Stimulated activated CD4-positive, alpha-beta T cell treated with anti-CD3 and anti-CD28 coated beads, Interleukin-4, amount 100 ng/mL, for 1 hour (primary cell): Measurements from ENCODE around the gene RTN4R.
"Not testable (repeated sequence)": the region's sequence is repeated elsewhere in the genome, so short reads cannot be mapped to it uniquely, and the experiment has no call there.

Experiments used
- DNase-seq: peaks from one replicate; pipeline ENCODE4 v3.0.0-alpha.2; 2020

RTN4R gene

GRCh38 chr22:20270190-20271113 lies 2.3 kb upstream of the RTN4R start:
- DNase-seq = not testable (repeated sequence)

GRCh38 chr22:20269673-20270072 lies 1.6 kb upstream of the RTN4R start:
- DNase-seq = not testable (repeated sequence)

DNA sequence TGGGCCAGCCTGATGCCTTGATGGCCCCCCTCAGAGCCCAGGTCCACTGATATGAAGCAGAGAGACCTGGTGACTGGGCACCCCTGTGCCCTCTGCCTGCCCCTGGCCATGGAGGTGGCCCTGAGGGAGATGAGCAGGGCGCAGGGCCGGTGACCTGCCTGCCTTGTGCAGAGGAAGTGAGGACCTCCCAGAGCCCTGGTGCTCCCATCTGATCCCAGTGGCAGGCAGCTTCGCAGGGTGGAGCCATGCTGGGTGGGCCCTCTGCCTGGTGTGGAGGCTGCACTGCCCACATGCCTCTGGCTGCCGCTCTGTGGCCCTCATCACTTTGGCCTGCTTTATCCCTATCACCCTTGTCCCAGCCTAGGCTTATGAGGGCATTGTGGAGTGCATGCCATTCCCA lies 1.1 kb upstream of the RTN4R start:
- not testable (repeated sequence) for DNase-seq

DNA sequence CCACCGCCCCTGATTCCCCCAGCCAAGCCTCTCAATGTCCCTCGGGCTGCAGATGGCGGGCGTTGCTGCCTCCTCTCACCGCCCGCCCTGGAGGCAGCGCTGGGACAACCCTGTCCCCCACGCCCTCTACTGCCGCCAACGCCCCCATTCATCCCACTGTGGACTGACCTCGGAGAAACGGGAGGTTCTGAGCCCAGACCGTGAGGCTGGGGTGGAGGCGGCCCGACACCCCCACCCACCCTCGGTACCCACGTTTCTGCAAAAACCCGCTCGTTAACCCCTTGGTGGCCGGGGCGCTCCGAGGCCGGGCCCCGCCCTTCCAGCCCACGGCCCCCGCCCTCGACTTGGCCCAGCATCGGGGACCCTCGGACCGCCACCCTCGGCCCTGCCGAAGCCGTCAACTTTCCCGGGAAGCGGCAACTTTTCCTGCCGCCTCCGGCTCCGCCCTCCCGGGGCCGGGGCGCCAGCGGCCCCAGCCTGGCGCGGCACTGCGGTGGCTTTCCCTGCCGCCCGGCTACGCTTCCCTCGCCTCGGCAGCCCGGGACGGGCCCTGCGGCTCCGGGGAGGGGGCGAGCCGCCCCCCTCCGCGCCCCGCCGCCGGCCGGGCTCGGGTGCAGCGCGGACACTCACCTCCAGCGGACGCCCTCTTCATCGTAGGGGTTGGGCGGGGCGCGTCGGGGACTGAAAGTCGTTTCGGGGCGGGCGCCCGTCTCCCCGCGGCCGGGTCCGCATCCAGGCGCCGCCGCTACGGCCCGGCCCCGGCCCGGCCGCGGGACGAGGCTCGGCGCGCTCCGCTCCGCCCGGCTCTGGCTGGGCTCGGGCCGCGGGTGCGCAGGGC lies 458 bp downstream of the RTN4R start:
- peak; percentile 10 for DNase-seq

DNA sequence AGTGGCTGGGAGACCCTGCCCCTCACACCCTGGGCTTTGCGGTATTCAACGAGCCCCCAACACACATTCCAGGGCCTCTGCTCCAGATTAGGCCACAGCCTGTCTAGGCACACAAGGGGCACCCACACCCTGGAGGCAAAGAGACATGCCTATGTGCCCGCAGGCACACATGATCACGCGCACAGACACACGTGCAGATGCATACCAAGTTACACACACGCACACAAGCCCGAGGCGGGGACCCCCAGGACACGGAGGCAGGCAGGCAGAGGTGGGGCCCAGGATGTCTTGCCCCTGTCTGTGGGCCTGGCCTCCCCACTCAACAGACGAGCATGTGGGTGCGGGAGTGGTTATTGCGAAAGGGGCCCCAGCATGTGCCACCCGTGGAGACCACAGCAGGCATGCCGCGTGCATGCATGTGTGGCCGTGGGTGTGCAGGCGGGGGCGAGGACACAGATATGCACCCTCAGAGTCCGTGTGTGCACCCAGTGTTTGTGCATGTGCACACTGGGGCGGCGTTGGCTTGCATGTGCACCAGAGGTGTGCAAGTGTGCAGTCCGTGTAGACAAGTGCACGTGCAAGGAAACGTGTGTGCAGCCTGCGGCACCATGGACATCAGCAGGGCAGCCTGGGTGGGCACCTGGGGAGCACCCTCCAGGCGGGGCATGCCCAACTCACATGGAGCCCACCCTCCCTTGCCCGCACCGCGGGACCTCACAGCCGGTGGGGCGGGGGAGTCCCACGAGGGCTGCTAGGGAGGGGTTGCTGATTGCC lies 1.3 kb downstream of the RTN4R start:
- DNase-seq = not testable (repeated sequence)

GRCh38 chr22:20265772-20266666 lies 2.1 kb downstream of the RTN4R start:
- DNase-seq = not testable (repeated sequence)

DNA sequence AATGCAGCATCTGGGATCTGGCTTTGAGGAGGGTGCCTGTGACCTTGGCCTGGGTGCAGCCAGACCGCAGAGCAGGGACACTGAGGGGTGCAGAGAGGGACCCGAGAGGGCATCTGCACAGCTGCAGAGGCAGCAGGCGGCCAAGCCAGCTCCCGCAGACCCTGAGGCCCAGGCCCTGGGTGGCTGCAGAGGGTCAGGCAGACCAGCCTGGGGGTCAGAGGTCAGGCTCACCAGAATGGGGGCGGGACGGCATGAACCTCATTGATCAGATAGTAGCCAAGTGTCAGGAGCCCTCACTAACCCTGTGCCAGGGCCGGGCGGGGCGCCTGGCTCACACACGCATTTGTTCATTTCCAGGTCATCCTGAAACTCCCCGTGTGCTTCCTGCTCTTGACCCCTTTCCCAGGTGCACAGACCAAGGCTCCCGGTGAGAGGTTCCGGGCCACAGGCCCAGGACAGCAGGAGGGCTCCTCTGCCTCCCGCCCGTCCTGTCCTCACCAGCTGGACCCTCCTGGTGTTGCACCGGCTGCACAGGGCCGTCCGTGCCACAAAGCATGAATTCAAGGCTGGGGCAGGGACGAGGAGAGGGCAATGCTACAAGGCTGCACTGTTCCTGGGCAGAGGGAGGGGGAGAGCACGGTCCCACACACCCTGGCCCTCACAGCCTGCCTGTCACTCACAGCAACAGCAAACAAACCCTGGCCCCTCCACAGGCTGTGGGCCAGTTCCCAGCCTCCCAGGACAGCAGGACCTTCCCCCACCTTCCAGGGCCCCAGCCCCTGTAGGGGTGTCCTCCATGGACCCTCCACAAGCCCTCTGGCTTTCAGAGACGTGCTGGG lies 3.3 kb downstream of the RTN4R start:
- no peak for DNase-seq

DNA sequence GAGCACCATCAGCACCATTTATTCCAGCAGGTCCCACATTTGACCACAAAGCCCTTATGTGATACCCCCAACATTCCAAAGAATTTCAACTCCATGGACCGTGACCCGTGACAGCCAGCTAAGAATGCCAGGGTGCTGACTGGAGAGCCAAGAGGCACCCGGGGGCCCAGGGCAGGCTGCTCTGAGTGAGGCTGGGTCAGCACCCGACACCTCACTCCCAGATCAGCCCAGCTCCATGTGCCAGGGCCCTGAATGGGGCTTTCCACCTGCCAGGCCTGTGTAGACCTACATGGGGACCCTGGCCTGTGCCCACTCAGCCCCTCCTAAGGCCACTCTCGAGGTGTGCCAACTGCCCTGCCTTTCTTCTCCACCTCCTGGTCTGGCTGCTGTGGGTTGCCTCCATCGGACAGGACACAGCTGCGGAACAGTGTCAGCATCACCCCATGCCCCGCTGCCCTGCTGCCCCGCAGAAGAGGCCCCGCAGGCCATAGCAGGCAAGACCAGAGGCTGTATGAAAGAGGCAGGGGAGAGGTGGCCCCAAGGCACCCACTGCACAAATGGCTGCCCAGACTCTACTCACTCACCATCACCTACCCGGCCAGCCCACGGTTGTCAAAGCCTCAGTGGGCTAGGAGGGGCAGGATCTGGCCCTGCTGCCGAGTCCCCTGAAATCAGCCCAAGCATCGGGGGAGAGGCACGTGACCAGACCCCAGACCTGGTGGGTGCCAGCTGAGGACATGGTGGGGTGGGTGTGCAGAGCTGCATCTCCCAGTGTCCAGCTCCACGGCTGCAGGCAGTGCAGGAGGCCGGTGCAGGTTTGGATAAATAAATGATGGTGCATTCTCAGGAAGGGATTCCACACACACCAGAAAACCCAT lies 4.5 kb downstream of the RTN4R start:
- DNase-seq = not testable (repeated sequence)

- DNase-seq = no peak
These were observed 5.5 kb downstream of the RTN4R start for GRCh38 chr22:20262582-20263147.

GRCh38 chr22:20261848-20262581 lies 6.1 kb downstream of the RTN4R start:
- no peak for DNase-seq

DNA sequence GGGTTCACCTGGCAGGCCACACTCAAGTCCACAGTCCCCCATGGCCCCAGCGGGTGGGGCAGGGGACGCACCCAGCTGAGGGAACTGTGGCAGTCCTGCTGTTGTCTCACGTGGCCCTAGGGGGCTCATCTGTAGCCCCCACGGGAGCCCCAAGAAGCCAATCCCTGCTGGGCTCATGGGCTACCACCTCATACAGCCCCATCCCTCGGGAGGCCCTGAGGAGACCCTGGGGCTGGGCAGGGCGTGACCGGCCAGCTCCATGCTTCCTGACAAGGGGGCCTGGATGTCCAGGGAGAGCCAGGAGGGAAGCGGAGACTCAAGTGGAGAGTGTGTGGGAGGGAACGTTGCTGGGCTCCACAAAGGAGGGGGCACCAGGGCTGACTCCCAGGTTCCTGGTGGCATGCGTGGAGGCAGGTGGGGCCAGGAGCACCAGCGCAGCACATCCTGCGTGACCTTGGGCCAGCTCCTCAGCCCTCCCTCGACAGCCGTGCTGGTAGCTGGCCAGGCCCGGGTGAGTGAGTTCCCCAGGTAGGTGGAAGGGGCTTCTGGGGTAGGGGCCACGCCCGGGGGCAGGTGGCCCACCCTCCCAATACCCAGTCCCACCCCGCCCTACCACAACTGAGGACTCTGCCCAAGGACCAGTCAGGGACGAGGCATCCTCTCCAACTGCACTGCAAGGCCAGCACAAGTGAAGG lies 7.9 kb downstream of the RTN4R start:
- no peak for DNase-seq

- DNase-seq = no peak
These were observed 8.8 kb downstream of the RTN4R start for GRCh38 chr22:20259327-20259688.

DNA sequence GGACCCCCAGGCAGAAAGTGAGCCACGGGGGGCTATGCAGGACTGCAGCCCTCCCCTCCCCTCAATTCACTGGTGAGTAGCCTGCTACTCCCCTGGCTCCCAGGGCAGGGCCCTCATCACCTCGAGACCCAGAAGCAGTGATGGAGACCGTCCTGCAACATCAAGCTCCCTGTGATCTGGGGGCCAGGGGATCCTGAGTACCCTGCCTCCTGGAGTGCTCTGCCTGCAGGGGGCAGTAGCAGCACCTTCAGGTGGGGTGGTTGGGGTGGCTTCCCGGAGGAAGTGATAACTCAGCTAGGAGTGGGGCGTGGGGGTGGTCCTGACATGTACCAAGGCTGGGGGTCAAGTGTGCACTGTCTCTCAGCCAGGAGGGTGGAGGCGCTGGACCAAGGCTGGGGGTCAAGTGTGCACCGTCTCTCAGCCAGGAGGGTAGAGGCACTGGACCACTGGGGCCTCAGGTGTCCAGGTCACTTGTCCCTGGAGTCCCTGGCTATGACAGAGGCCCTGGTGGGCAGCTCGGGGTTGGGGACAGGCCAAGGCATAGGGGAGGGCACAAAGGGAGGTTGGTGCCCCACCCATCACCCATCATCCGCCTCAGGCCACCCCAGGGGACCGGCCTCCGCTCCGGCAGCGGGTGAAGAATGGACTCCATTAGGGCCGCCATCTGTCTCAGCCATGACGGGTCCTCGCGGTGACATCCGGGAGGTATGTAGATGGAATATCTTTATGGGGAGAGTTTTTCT lies 9.4 kb downstream of the RTN4R start:
- peak; percentile 25 for DNase-seq

GRCh38 chr22:20258021-20258299 lies 10.2 kb downstream of the RTN4R start:
- DNase-seq = no peak

- no peak for DNase-seq
These were observed 10.7 kb downstream of the RTN4R start for GRCh38 chr22:20257212-20258020.

- DNase-seq = no peak
These were observed 11.4 kb downstream of the RTN4R start for GRCh38 chr22:20256551-20257211.
